ENCODE measurements around the gene MYO15B.

DNA sequence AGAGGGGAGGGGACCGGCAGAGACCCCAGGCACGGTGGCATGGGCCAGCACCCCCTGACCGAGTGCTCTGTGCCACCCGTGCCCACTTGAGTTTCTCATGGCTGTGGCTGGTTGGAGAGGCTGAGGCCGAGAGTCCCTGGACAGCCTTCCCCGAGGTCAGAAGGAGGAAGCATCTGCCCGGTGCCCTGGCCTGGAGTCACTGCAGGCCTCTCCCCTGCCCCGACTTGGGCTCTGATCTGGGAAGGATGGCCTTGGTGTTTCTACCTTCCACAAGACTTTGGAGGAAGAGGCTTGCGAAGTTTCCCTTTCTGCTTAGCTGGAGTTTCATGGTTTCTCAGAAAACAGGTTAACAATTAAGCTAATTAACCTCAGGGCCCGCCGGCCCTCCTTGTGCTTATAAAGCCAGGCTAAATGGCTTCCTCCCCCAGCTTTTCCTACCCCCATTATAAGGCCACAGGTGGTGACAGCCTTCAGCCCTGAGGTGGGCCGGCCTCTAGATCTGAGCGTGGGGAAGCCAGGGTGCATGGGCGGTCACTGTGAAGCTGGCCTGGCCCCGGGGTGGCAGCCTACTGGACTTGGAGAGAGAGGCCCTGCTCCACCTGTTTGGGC is 44.8 kb upstream of the MYO15B start:
- no peak for TF ChIP-seq EZH2 (optimal IDR thresholded peaks at IDR 0.05; ENCODE audit: low read depth, low read length)
- TF ChIP-seq, protein P1, sequence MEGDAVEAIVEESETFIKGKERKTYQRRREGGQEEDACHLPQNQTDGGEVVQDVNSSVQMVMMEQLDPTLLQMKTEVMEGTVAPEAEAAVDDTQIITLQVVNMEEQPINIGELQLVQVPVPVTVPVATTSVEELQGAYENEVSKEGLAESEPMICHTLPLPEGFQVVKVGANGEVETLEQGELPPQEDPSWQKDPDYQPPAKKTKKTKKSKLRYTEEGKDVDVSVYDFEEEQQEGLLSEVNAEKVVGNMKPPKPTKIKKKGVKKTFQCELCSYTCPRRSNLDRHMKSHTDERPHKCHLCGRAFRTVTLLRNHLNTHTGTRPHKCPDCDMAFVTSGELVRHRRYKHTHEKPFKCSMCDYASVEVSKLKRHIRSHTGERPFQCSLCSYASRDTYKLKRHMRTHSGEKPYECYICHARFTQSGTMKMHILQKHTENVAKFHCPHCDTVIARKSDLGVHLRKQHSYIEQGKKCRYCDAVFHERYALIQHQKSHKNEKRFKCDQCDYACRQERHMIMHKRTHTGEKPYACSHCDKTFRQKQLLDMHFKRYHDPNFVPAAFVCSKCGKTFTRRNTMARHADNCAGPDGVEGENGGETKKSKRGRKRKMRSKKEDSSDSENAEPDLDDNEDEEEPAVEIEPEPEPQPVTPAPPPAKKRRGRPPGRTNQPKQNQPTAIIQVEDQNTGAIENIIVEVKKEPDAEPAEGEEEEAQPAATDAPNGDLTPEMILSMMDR (IDR thresholded peaks at IDR 0.05; ENCODE audit: low read length): no peak
- no peak for TF ChIP-seq EZH2phosphoT487 (IDR thresholded peaks at IDR 0.05; ENCODE audit: low read length)

Measured in MM.1S (cell line).